Heart left ventricle (tissue), 13 donors: ENCODE data around the gene KISS1R.

Experiments
- POLR2A ChIP-seq, 2 donors: fragments of 450-650 bp; IDR thresholded peaks; one replicate each; pipeline ENCODE4 v1.6.1; 2017; ENCODE audit warnings: antibody characterized with exemption in 2 of 2, mild to moderate bottlenecking in 2 of 2, moderate library complexity in 2 of 2
- TF ChIP-seq, protein P1 (sequence below), 12 donors: fragments of 200-600 bp; sonication (generic) in 4 of 12; IDR thresholded peaks; one replicate each; pipeline versions ENCODE4 v1.5.0 to v1.8.0; 2018 to 2022; ENCODE audit warnings: antibody characterized with exemption in 12 of 12, mild to moderate bottlenecking in 5 of 12
- donor health status: ischemic (EF 13 %, LVEDD 7.1; RV severe dilation, severe dysfunction).
- donor health status: DM: no; HTN: yes; CAD: no.
- donor health status: DM: no; HTN: no; CAD: no.
- donor health status: ischemic (EF 25% LVEDD 6.9; RV normal size, moderate dysfunction).
- donor health status: ischemic (EF 25% LVEDD 5.7; RV mildly dilated, moderate dysfunction).
- donor health status: ischemic (EF 35%, LVEDD 5.7; RV mildly dilated, moderate dysfunction).
- donor health status: nonischemic (EF 11% LVEDD 7.7; RV severe dilation, severe dysfunction).
- donor health status: DM: yes; HTN: yes; CAD: no.
- donor health status: PGD.
- donor health status: ischemic (EF 29% LVEDD 5.4; RV normal size, mild dysfunction).
- donor health status: nonischemic (EF 23%, LVEDD 6.1; RV moderate dilation, normal function).

DNA sequence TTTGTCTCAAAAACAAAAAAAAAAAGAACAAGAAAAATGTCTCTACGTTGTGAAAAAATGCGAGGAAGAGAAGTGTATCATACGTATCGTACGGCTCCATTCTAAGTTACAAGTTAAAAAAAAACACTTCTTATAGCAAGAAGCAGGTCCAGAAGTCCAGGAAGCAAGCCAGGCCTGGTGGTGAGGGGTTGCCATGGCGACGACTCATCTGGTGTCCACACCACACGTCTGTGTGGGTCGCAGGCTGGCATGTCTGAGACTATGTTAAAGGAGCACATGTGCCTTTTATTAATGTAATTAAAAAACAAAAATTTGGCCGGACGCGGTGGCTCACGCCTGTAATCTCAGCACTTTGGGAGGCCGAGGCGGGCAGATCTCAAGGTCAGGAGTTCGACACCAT is 30.1 kb upstream of the KISS1R start:
- TF ChIP-seq, protein P1, sequence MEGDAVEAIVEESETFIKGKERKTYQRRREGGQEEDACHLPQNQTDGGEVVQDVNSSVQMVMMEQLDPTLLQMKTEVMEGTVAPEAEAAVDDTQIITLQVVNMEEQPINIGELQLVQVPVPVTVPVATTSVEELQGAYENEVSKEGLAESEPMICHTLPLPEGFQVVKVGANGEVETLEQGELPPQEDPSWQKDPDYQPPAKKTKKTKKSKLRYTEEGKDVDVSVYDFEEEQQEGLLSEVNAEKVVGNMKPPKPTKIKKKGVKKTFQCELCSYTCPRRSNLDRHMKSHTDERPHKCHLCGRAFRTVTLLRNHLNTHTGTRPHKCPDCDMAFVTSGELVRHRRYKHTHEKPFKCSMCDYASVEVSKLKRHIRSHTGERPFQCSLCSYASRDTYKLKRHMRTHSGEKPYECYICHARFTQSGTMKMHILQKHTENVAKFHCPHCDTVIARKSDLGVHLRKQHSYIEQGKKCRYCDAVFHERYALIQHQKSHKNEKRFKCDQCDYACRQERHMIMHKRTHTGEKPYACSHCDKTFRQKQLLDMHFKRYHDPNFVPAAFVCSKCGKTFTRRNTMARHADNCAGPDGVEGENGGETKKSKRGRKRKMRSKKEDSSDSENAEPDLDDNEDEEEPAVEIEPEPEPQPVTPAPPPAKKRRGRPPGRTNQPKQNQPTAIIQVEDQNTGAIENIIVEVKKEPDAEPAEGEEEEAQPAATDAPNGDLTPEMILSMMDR (IDR thresholded peaks at IDR 0.05) = no peak
- TF ChIP-seq POLR2A (IDR thresholded peaks at IDR 0.05) = no peak
